OCI-LY3 (cell line): ENCODE results near the gene KAT7.

Source experiments
- H2AFZ ChIP-seq: fragments of 200-600, 300-600 bp; shearing (Covaris generic); 2 replicates; pipeline ENCODE4 v1.6.0; 2014; ENCODE audit warnings: antibody characterized with exemption, low read depth, low read length
- H3K27ac ChIP-seq: fragments of 200-600, 300-600 bp; sonication (generic); 2 replicates; pipeline ENCODE4 v1.5.1; 2014; ENCODE audit warnings: mild to moderate bottlenecking, low read length, moderate library complexity, mixed read lengths
- H3K27me3 ChIP-seq: fragments of 200-600, 300-600 bp; sonication (generic); 2 replicates; pipeline ENCODE4 v1.6.1; 2014; ENCODE audit warnings: low read depth, low read length, mixed read lengths
- H3K36me3 ChIP-seq: fragments of 200-600, 300-600 bp; sonication (generic); replicated peaks from 2 replicates; pipeline ENCODE3; 2014; ENCODE audit warnings: low read depth, low read length, mixed read lengths
- H3K4me1 ChIP-seq: fragments of 300-600, 200-600 bp; sonication (generic); 2 replicates; pipeline ENCODE4 v1.6.1; 2014; ENCODE audit warnings: low read length, mixed read lengths
- H3K4me2 ChIP-seq: fragments of 200-600, 300-600 bp; sonication (generic); 2 replicates; pipeline ENCODE4 v1.6.1; 2014; ENCODE audit warnings: low read length, mixed read lengths
- H3K4me3 ChIP-seq: fragments of 300-600, 200-600 bp; sonication (generic); 2 replicates; pipeline ENCODE4 v1.5.1; 2014; ENCODE audit warnings: antibody characterized with exemption, mild to moderate bottlenecking, low read length, moderate library complexity
- H3K79me2 ChIP-seq: fragments of 300-600, 200-600 bp; shearing (Covaris generic); 2 replicates; pipeline ENCODE4 v1.6.1; 2014; ENCODE audit warnings: mild to moderate bottlenecking, low read length, mixed read lengths
- H3K9ac ChIP-seq: fragments of 300-600, 200-600 bp; shearing (Covaris generic); 2 replicates; pipeline ENCODE4 v1.6.0; 2014; ENCODE audit warnings: mild to moderate bottlenecking, low read length, moderate library complexity
- H3K9me3 ChIP-seq: fragments of 200-600, 300-600 bp; shearing (Covaris generic); 2 replicates; pipeline ENCODE4 v1.6.1; 2014; ENCODE audit warnings: low read length, mixed read lengths; ENCODE audit not compliant: insufficient read depth
- H4K20me1 ChIP-seq: fragments of 200-600, 300-600 bp; sonication (generic); 2 replicates; pipeline ENCODE4 v1.6.1; 2016; ENCODE audit warnings: low read length, mixed read lengths; ENCODE audit not compliant: insufficient read depth
- EZH2phosphoT487 ChIP-seq: fragments of 200-600 bp; shearing (Covaris generic); IDR thresholded peaks from 2 replicates; pipeline ENCODE4 v1.6.1; 2018; ENCODE audit warnings: antibody characterized with exemption, mixed run types, low read depth
- TF ChIP-seq, protein P1 (sequence below): fragments of 200-600, 300-600 bp; sonication (generic); IDR thresholded peaks from 2 replicates; pipeline ENCODE4 v1.5.1; 2014; ENCODE audit warnings: antibody characterized with exemption, low read length, low read depth

KAT7 gene

GRCh38 chr17:49850218-49850610 lies 61.7 kb downstream of the KAT7 start:
- no peak overlapping the region for H3K27ac ChIP-seq
- peaks cover 22% of the 10 kb centered on the region for H3K27me3 ChIP-seq
- no peak overlapping the region for H3K4me3 ChIP-seq
- no peaks in the 10 kb centered on the region for H3K9me3 ChIP-seq
- H3K36me3 ChIP-seq = no peaks in the 10 kb centered on the region
- 0 out of 2 replicates have a peak, but pooled peaks cover 3% of the 10 kb centered on the region for H3K4me1 ChIP-seq
- H4K20me1 ChIP-seq = no peaks in the 10 kb centered on the region
- no peak for TF ChIP-seq EZH2phosphoT487
- TF ChIP-seq, protein P1, sequence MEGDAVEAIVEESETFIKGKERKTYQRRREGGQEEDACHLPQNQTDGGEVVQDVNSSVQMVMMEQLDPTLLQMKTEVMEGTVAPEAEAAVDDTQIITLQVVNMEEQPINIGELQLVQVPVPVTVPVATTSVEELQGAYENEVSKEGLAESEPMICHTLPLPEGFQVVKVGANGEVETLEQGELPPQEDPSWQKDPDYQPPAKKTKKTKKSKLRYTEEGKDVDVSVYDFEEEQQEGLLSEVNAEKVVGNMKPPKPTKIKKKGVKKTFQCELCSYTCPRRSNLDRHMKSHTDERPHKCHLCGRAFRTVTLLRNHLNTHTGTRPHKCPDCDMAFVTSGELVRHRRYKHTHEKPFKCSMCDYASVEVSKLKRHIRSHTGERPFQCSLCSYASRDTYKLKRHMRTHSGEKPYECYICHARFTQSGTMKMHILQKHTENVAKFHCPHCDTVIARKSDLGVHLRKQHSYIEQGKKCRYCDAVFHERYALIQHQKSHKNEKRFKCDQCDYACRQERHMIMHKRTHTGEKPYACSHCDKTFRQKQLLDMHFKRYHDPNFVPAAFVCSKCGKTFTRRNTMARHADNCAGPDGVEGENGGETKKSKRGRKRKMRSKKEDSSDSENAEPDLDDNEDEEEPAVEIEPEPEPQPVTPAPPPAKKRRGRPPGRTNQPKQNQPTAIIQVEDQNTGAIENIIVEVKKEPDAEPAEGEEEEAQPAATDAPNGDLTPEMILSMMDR = no peak
- no peak overlapping the region for H2AFZ ChIP-seq
- H3K79me2 ChIP-seq = no peaks in the 10 kb centered on the region
- no peak overlapping the region for H3K9ac ChIP-seq
- H3K4me2 ChIP-seq = no peak overlapping the region

DNA sequence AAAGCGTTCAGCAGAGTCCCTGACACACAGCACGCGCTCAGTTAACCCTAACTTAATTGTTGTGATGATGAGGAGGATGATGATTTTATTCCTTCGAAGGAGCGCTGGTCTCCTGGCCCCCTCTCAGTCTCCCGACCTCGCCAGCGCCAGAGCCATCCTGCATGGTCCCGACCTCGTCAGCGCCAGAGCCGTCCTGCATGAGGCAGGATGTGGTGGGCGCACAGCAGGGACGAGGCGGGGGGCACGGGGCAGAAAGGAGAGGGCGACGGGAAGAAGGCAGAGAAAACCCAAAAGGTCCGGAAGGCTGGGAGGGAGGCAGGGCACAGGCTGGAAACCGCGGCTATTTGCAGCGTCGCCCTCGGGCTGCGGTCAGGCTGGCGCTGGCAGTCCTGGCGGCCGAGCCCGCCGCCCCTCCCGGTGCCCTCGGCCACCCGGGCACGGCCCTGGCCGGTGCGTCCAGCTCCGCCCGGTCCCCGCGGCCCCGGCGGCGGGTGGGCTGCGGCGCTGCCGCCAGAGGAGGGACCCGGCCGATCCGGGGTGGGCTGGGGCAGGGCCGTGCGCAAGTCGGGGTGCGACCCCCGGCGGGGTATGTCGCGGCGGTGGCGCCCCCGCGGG lies 62.4 kb downstream of the KAT7 start:
- H3K4me3 ChIP-seq = peak overlapping the region; percentile 87
- no peak overlapping the region for H2AFZ ChIP-seq
- no peaks in the 10 kb centered on the region for H3K79me2 ChIP-seq
- H3K4me2 ChIP-seq = peak overlapping the region; percentile 95
- H4K20me1 ChIP-seq = no peaks in the 10 kb centered on the region
- no peaks in the 10 kb centered on the region for H3K36me3 ChIP-seq
- H3K9ac ChIP-seq = no peak overlapping the region
- no peak overlapping the region for H3K27ac ChIP-seq
- peaks cover 22% of the 10 kb centered on the region for H3K27me3 ChIP-seq
- H3K4me1 ChIP-seq = 0 out of 2 replicates have a peak, but pooled peaks cover 3% of the 10 kb centered on the region
- no peaks in the 10 kb centered on the region for H3K9me3 ChIP-seq
- TF ChIP-seq EZH2phosphoT487 = no peak
- TF ChIP-seq, protein P1 = no peak

GRCh38 chr17:49851387-49852291 lies 63.2 kb downstream of the KAT7 start:
- Histone ChIP-seq H3K9ac (peak overlapping the region; percentile 69), H2AFZ (peak overlapping the region; percentile 94)

More at GRCh38 chr17:49851387-49852291, 63.2 kb downstream of the KAT7 start:
- H4K20me1 ChIP-seq = no peaks in the 10 kb centered on the region
- H3K27ac ChIP-seq = no peak overlapping the region
- H3K27me3 ChIP-seq = peaks cover 22% of the 10 kb centered on the region
- peak overlapping the region; percentile 95 for H3K4me2 ChIP-seq
- no peaks in the 10 kb centered on the region for H3K9me3 ChIP-seq
- H3K79me2 ChIP-seq = no peaks in the 10 kb centered on the region
- 0 out of 2 replicates have a peak, but pooled peaks cover 3% of the 10 kb centered on the region for H3K4me1 ChIP-seq
- no peaks in the 10 kb centered on the region for H3K36me3 ChIP-seq
- peak overlapping the region; percentile 87 for H3K4me3 ChIP-seq
- TF ChIP-seq, protein P1 = peak; percentile 64
- no peak for TF ChIP-seq EZH2phosphoT487
